HG02852 (cell line): ENCODE results near the gene SCFD2.
"Not testable (repeated sequence)": the region's sequence is repeated elsewhere in the genome, so short reads cannot be mapped to it uniquely, and the experiment has no call there.

Experiments used
- ATAC-seq: cut with Tn5 transposase; IDR thresholded peaks from one replicate; pipeline ENCODE4 v1.9.1; 2021; ENCODE audit warnings: mild to moderate bottlenecking, moderate library complexity; ENCODE audit not compliant: unreplicated experiment

The SCFD2 gene

GRCh38 chr4:53267026-53267425 is 98.8 kb downstream of the SCFD2 start:
- no peak for ATAC-seq

GRCh38 chr4:53255986-53256385 is 109.9 kb downstream of the SCFD2 start:
- not testable (repeated sequence) for ATAC-seq

GRCh38 chr4:53240573-53240972 is 125.3 kb downstream of the SCFD2 start:
- no peak for ATAC-seq

GRCh38 chr4:53238352-53238751 is 127.5 kb downstream of the SCFD2 start:
- not testable (repeated sequence) for ATAC-seq

GRCh38 chr4:53237811-53238210 is 128.1 kb downstream of the SCFD2 start:
- ATAC-seq: not testable (repeated sequence)

- not testable (repeated sequence) for ATAC-seq
Observed at GRCh38 chr4:53236624-53237023, 129.2 kb downstream of the SCFD2 start.

GRCh38 chr4:53235547-53235946 is 130.3 kb downstream of the SCFD2 start:
- ATAC-seq: peak; percentile 89

GRCh38 chr4:53234669-53235068 is 131.2 kb downstream of the SCFD2 start:
- ATAC-seq: no peak

GRCh38 chr4:53234111-53234510 is 131.8 kb downstream of the SCFD2 start:
- no peak for ATAC-seq

GRCh38 chr4:53233114-53233795 is 132.6 kb downstream of the SCFD2 start:
- ATAC-seq: no peak

GRCh38 chr4:53232371-53232770 is 133.5 kb downstream of the SCFD2 start:
- ATAC-seq: no peak

GRCh38 chr4:53228036-53228435 is 137.8 kb downstream of the SCFD2 start:
- ATAC-seq: no peak

GRCh38 chr4:53227451-53227850 is 138.4 kb downstream of the SCFD2 start:
- ATAC-seq: no peak

GRCh38 chr4:53221832-53222480 is 143.9 kb downstream of the SCFD2 start:
- ATAC-seq: no peak

- not testable (repeated sequence) for ATAC-seq
Observed at GRCh38 chr4:53219148-53219547, 146.7 kb downstream of the SCFD2 start.

GRCh38 chr4:53208753-53209152 is 157.1 kb downstream of the SCFD2 start:
- ATAC-seq: no peak

- peak; percentile 56 for ATAC-seq
Observed at GRCh38 chr4:53205970-53206369, 159.9 kb downstream of the SCFD2 start.

- ATAC-seq: no peak
Observed at GRCh38 chr4:53199356-53199755, 166.5 kb downstream of the SCFD2 start.

- no peak for ATAC-seq
Observed at GRCh38 chr4:53197772-53198142, 168.1 kb downstream of the SCFD2 start.

- ATAC-seq: peak; percentile 56
Observed at GRCh38 chr4:53196882-53197771, 168.7 kb downstream of the SCFD2 start.

- ATAC-seq: no peak
Observed at GRCh38 chr4:53195815-53196661, 169.8 kb downstream of the SCFD2 start.
